PC-9 (cell line): ENCODE results near the gene DYNC2LI1.

Source experiments
- CTCF ChIP-seq: fragments of 200-600 bp; sonication (generic); conservative IDR thresholded peaks from 2 replicates; pipeline ENCODE4 v1.6.1; 2017; ENCODE audit warnings: mixed run types, antibody characterized with exemption, mild to moderate bottlenecking, moderate library complexity
- EZH2 ChIP-seq: fragments of 200-600 bp; sonication (generic); IDR thresholded peaks from 2 replicates; pipeline ENCODE4 v1.8.0; 2017; ENCODE audit warnings: antibody characterized with exemption, low read depth

DNA sequence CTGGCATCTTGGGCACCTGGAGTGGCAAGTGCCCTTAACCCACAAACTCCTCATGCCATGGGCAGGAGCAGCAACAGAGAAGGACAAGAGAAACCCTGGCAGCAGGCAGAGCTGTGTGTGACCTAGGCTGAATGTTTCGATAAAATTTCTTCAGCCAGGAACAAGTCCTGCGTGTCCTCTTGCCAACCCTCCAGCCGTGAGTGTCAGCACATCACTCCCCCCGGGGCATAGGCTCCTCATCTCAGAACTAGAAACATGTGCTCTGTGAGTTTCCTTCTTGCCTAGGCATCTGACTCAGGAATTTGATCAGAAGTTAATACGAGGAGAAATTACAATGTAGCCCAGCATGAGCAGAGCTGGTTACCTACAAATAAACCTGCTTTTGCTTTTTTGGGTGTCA, 67.1 kb downstream of the DYNC2LI1 start:
- no peak for TF ChIP-seq CTCF
- no peak for TF ChIP-seq EZH2
